GM12891 (cell line): ENCODE measurements around the gene C9orf43.

Experiments used
- DNase-seq: peaks from one replicate; pipeline ENCODE4 v3.0.0; 2011; ENCODE audit warnings: low spot score; ENCODE audit not compliant: insufficient read length
- FAIRE-seq: peaks from 2 replicates; lab custom pipeline; 2011; peaks lifted over from hg19 to GRCh38; lab: Jason Lieb, UNC
- PAX5 ChIP-seq: IDR thresholded peaks from 2 replicates; pipeline ENCODE4 v1.6.1; 2011; ENCODE audit warnings: low read length, moderate library complexity, mild to moderate bottlenecking; ENCODE audit not compliant: insufficient read depth, severe bottlenecking
- POLR2A ChIP-seq: IDR thresholded peaks from 2 replicates; pipeline ENCODE4 v1.6.1; 2011; ENCODE audit warnings: low read depth, low read length, control low read depth
- POLR2AphosphoS5 ChIP-seq: IDR thresholded peaks from 2 replicates; pipeline ENCODE4 v1.6.1; 2011; ENCODE audit warnings: low read depth, low read length, control low read depth
- POU2F2 ChIP-seq: IDR thresholded peaks from 2 replicates; pipeline ENCODE4 v1.6.1; 2011; ENCODE audit warnings: low read depth, mild to moderate bottlenecking, control low read depth, low read length, moderate library complexity
- SPI1 ChIP-seq: IDR thresholded peaks from 2 replicates; pipeline ENCODE4 v1.6.1; 2011; ENCODE audit warnings: low read depth, low read length, control low read depth
- TAF1 ChIP-seq: IDR thresholded peaks from 2 replicates; pipeline ENCODE4 v1.6.1; 2011; ENCODE audit warnings: low read depth, low read length, control low read depth

Gene C9orf43

GRCh38 chr9:113464286-113464660 lies 53.7 kb downstream of the C9orf43 start:
- no peak for DNase-seq
- no peak for TF ChIP-seq POLR2A
- no peak for TF ChIP-seq PAX5
- no peak for TF ChIP-seq TAF1
- TF ChIP-seq POLR2AphosphoS5 = no peak
- no peak for TF ChIP-seq POU2F2
- no peak for TF ChIP-seq SPI1
- no peak for FAIRE-seq

- DNase-seq (no peak), FAIRE-seq (no peak)
- TF ChIP-seq POLR2AphosphoS5 (no peak), PAX5 (no peak), TAF1 (no peak), SPI1 (no peak), POU2F2 (no peak), POLR2A (no peak)
These were observed 55.1 kb downstream of the C9orf43 start for GRCh38 chr9:113465599-113466140.

- TF ChIP-seq POLR2A (no peak), POLR2AphosphoS5 (no peak), SPI1 (no peak), POU2F2 (no peak), PAX5 (no peak), TAF1 (no peak)
- FAIRE-seq = no peak
- DNase-seq = no peak
These were observed 56.6 kb downstream of the C9orf43 start for GRCh38 chr9:113467183-113467582.

- FAIRE-seq (no peak), DNase-seq (no peak)
- TF ChIP-seq SPI1 (no peak), POLR2A (no peak), TAF1 (no peak), PAX5 (no peak), POLR2AphosphoS5 (no peak), POU2F2 (no peak)
These were observed 58.3 kb downstream of the C9orf43 start for GRCh38 chr9:113468716-113469448.

- FAIRE-seq = no peak
These were observed 60.6 kb downstream of the C9orf43 start for GRCh38 chr9:113471143-113471542.

GRCh38 chr9:113471566-113471965 lies 61.0 kb downstream of the C9orf43 start:
- no peak for FAIRE-seq
- no peak for DNase-seq
- TF ChIP-seq SPI1 (no peak), POU2F2 (no peak), PAX5 (no peak), TAF1 (no peak), POLR2AphosphoS5 (no peak), POLR2A (no peak)

More at GRCh38 chr9:113471143-113471542, 60.6 kb downstream of the C9orf43 start:
- TF ChIP-seq SPI1 = no peak
- no peak for TF ChIP-seq PAX5
- TF ChIP-seq POU2F2 = no peak
- DNase-seq = no peak

- FAIRE-seq = no peak
- no peak for TF ChIP-seq TAF1
- TF ChIP-seq POLR2A = no peak
- TF ChIP-seq POU2F2 = no peak
- TF ChIP-seq SPI1 = no peak
- no peak for TF ChIP-seq POLR2AphosphoS5
- no peak for TF ChIP-seq PAX5
- no peak for DNase-seq
These were observed 61.7 kb downstream of the C9orf43 start for GRCh38 chr9:113472199-113472598.

- TF ChIP-seq POLR2AphosphoS5 (no peak), POLR2A (no peak), PAX5 (no peak), SPI1 (no peak), TAF1 (no peak), POU2F2 (no peak)
- FAIRE-seq (no peak), DNase-seq (no peak)
These were observed 63.9 kb downstream of the C9orf43 start for GRCh38 chr9:113474360-113475028.

GRCh38 chr9:113475031-113475430 lies 64.5 kb downstream of the C9orf43 start:
- TF ChIP-seq SPI1 (no peak), POLR2AphosphoS5 (no peak), PAX5 (no peak), TAF1 (no peak), POLR2A (no peak), POU2F2 (no peak)

More at GRCh38 chr9:113475031-113475430, 64.5 kb downstream of the C9orf43 start:
- FAIRE-seq = no peak
- DNase-seq = no peak
